GM21737 (cell line): ENCODE data around the gene COL15A1.

Source experiments
- ATAC-seq: cut with Tn5 transposase; IDR thresholded peaks from one replicate; pipeline ENCODE4 v1.9.1; 2021; ENCODE audit warnings: mild to moderate bottlenecking, moderate library complexity; ENCODE audit not compliant: unreplicated experiment

COL15A1 gene

GRCh38 chr9:98992107-98992884, 48.6 kb downstream of the COL15A1 start:
- no peak for ATAC-seq

GRCh38 chr9:98992885-98993569, 49.3 kb downstream of the COL15A1 start:
- peak; percentile 15 for ATAC-seq

GRCh38 chr9:98993570-98993945, 49.9 kb downstream of the COL15A1 start:
- ATAC-seq, result peak; percentile 61

- no peak for ATAC-seq
Measured at GRCh38 chr9:98994172-98995058, 50.7 kb downstream of the COL15A1 start.

GRCh38 chr9:98995059-98995671, 51.5 kb downstream of the COL15A1 start:
- no peak for ATAC-seq

- no peak for ATAC-seq
Measured at GRCh38 chr9:98995971-98996504, 52.3 kb downstream of the COL15A1 start.

- ATAC-seq, result no peak
Measured at GRCh38 chr9:98997604-98998003, 53.9 kb downstream of the COL15A1 start.

- ATAC-seq, result no peak
Measured at GRCh38 chr9:98998441-98999151, 54.9 kb downstream of the COL15A1 start.

- no peak for ATAC-seq
Measured at GRCh38 chr9:98999152-98999525, 55.4 kb downstream of the COL15A1 start.

- no peak for ATAC-seq
Measured at GRCh38 chr9:99000476-99001395, 57.0 kb downstream of the COL15A1 start.

GRCh38 chr9:99001892-99002291, 58.2 kb downstream of the COL15A1 start:
- ATAC-seq, result no peak

- no peak for ATAC-seq
Measured at GRCh38 chr9:99002706-99003105, 59.0 kb downstream of the COL15A1 start.

- ATAC-seq, result no peak
Measured at GRCh38 chr9:99003308-99003707, 59.6 kb downstream of the COL15A1 start.

- ATAC-seq, result no peak
Measured at GRCh38 chr9:99004115-99004514, 60.4 kb downstream of the COL15A1 start.

- ATAC-seq, result no peak
Measured at GRCh38 chr9:99004717-99005460, 61.2 kb downstream of the COL15A1 start.

- no peak for ATAC-seq
Measured at GRCh38 chr9:99005651-99006050, 61.9 kb downstream of the COL15A1 start.

GRCh38 chr9:99006511-99006910, 62.8 kb downstream of the COL15A1 start:
- no peak for ATAC-seq

- no peak for ATAC-seq
Measured at GRCh38 chr9:99006979-99007378, 63.3 kb downstream of the COL15A1 start.
